Gastrocnemius medialis (tissue), 4 donors: ENCODE measurements around the gene SLC3A2.

ENCODE experiments used
- CTCF ChIP-seq, 5 experiments: fragments of 450-650 bp in 3 of 5; fragments of 200-600 bp in 2 of 5; sonication (generic) in 2 of 5; IDR thresholded peaks in 4 of 5; conservative IDR thresholded peaks in 1 of 5; 1 replicate in 4 of 5; 2 replicates in 1 of 5; pipeline ENCODE4 v1.5.1; 2016 to 2019; ENCODE audit warnings: antibody characterized with exemption in 5 of 5, mild to moderate bottlenecking in 3 of 5, moderate library complexity in 3 of 5
- POLR2A ChIP-seq, 2 donors: fragments of 450-650 bp; IDR thresholded peaks; one replicate each; pipeline ENCODE4 v1.6.1; 2017; ENCODE audit warnings: antibody characterized with exemption in 2 of 2, mild to moderate bottlenecking in 2 of 2, moderate library complexity in 2 of 2

GRCh38 chr11:62895501-62895900, 14.8 kb downstream of the SLC3A2 start:
- TF ChIP-seq CTCF (IDR thresholded peaks at IDR 0.05 in 4 of 5, conservative IDR thresholded peaks at IDR 0.05 in 1 of 5) (no peak), POLR2A (IDR thresholded peaks at IDR 0.05) (no peak)
